GM12878 (cell line): ENCODE measurements around the gene PHOX2A. TPM values are rescaled to one million over a fixed set of nuclear protein-coding genes. Genes with fewer than 3 reads are reported as not detected.

Source experiments
- ATAC-seq: fragments of 200-7000 bp; cut with Tn5 transposase; 3 replicates; pipeline ENCODE4 v1.9.1; 2020; ENCODE audit warnings: mild to moderate bottlenecking, moderate library complexity
- BruUV-seq: library from RNA; stranded (reverse); fragments of 400-500 nt; replicated peaks from 2 replicates; lab custom pipeline; 2021; lab: Mats Ljungman, UMichigan
- CTCF ChIA-PET: fragments of 300-600 bp; sonication (Branson Sonifier 250); formaldehyde crosslinking; extraction: SDS; loops from one replicate; lab custom pipeline; 2021; ENCODE audit warnings: inconsistent platforms; lab: Yijun Ruan, JAX
- POLR2A ChIA-PET: fragments of 350-600 bp; formaldehyde crosslinking; extraction: SDS; loops from one replicate; lab custom pipeline; 2021; ENCODE audit warnings: inconsistent platforms; lab: Charles Lee
- RAD21 ChIA-PET: fragments of 300-600 bp; sonication (Branson Sonifier 250); formaldehyde crosslinking; loops from one replicate; lab custom pipeline; 2023; ENCODE audit warnings: antibody characterized with exemption; ENCODE audit not compliant: unreplicated experiment; lab: Charles Lee
- SMC1A ChIA-PET: fragments of 300-600 bp; sonication (Branson Sonifier 250); formaldehyde crosslinking; loops from one replicate; lab custom pipeline; 2023; ENCODE audit not compliant: unreplicated experiment, uncharacterized antibody; lab: Charles Lee
- DNase-seq: peaks from one replicate; pipeline ENCODE4 v3.0.0-alpha.2; 2011; ENCODE audit warnings: low read depth, low spot score
- FAIRE-seq: peaks from 3 replicates; lab custom pipeline; 2011; peaks lifted over from hg19 to GRCh38; lab: Jason Lieb, UNC
- H2AFZ ChIP-seq: 2 replicates; pipeline ENCODE4 v1.6.0; 2011; ENCODE audit warnings: low read depth, low read length, control low read depth; ENCODE audit not compliant: control insufficient read depth
- H3K27ac ChIP-seq: 2 replicates; pipeline ENCODE4 v1.5.1; 2011; ENCODE audit warnings: control low read depth; ENCODE audit not compliant: control insufficient read depth, insufficient read depth
- H3K27me3 ChIP-seq, 2 experiments: replicated peaks in 1 of 2; 2 replicates each; pipeline versions ENCODE4 v1.6.0 to v1.6.1; 2011; ENCODE audit warnings: low read length in 1 of 2; ENCODE audit not compliant: control insufficient read depth in 2 of 2, insufficient read depth in 2 of 2
- H3K36me3 ChIP-seq, 2 experiments: 2 replicates each; pipeline ENCODE4 v1.5.1; 2011; ENCODE audit warnings: low read length in 1 of 2; ENCODE audit not compliant: control insufficient read depth in 2 of 2, insufficient read depth in 2 of 2
- H3K4me1 ChIP-seq: 2 replicates; pipeline ENCODE4 v1.6.1; 2011; ENCODE audit warnings: mild to moderate bottlenecking, low read length, moderate library complexity, mixed read lengths; ENCODE audit not compliant: control insufficient read depth, insufficient read depth
- H3K4me2 ChIP-seq: 2 replicates; pipeline ENCODE4 v1.6.0; 2011; ENCODE audit warnings: control low read depth; ENCODE audit not compliant: control insufficient read depth, insufficient read depth
- H3K4me3 ChIP-seq: fragments of 200-600 bp; sonication (generic); 2 replicates; pipeline ENCODE4 v1.5.1; 2016
- H3K79me2 ChIP-seq: 2 replicates; pipeline ENCODE4 v1.6.0; 2011; ENCODE audit warnings: low read length; ENCODE audit not compliant: control insufficient read depth, insufficient read depth
- H3K9ac ChIP-seq: 2 replicates; pipeline ENCODE4 v1.8.0; 2011; ENCODE audit warnings: low read length, control low read depth, mixed read lengths; ENCODE audit not compliant: control insufficient read depth, insufficient read depth
- H3K9me3 ChIP-seq: replicated peaks from 3 replicates; pipeline ENCODE4 v1.5.1; 2011; ENCODE audit warnings: mild to moderate bottlenecking, low read length; ENCODE audit not compliant: control insufficient read depth, insufficient read depth
- H4K20me1 ChIP-seq: 2 replicates; pipeline ENCODE4 v1.6.0; 2011; ENCODE audit not compliant: control insufficient read depth, insufficient read depth
- BACH1 ChIP-seq: fragments of 450-650 bp; IDR thresholded peaks from 2 replicates; pipeline ENCODE4 v1.6.1; 2017; ENCODE audit warnings: mild to moderate bottlenecking, borderline replicate concordance
- CHD1 ChIP-seq: IDR thresholded peaks from 2 replicates; pipeline ENCODE4 v1.6.1; 2012; ENCODE audit warnings: low read depth, low read length, improper control_type of control experiment
- NR2F1 ChIP-seq: fragments of 450-650 bp; conservative IDR thresholded peaks from 2 replicates; pipeline ENCODE4 v1.6.1; 2017; ENCODE audit warnings: mild to moderate bottlenecking
- PAX5 ChIP-seq: IDR thresholded peaks from 2 replicates; pipeline ENCODE4 v1.6.1; 2011; ENCODE audit warnings: low read depth, low read length, borderline replicate concordance
- RBBP5 ChIP-seq: fragments of 200-600 bp; sonication (generic); conservative IDR thresholded peaks from 2 replicates; pipeline ENCODE4 v1.6.1; 2016
- RFX5 ChIP-seq: IDR thresholded peaks from 2 replicates; pipeline ENCODE4 v1.6.1; 2011; ENCODE audit warnings: low read depth, low read length, improper control_type of control experiment
- SIN3A ChIP-seq: IDR thresholded peaks from 2 replicates; pipeline ENCODE4 v1.6.1; 2012; ENCODE audit warnings: low read depth, low read length, improper control_type of control experiment
- TAF1 ChIP-seq: IDR thresholded peaks from 2 replicates; pipeline ENCODE4 v1.6.1; 2011; ENCODE audit warnings: mild to moderate bottlenecking, low read depth, low read length, borderline replicate concordance
- YY1 ChIP-seq: IDR thresholded peaks from 2 replicates; pipeline ENCODE4 v1.6.1; 2011; ENCODE audit warnings: low read depth, mild to moderate bottlenecking, low read length
- ZNF217 ChIP-seq: fragments of 450-650 bp; IDR thresholded peaks from 2 replicates; pipeline ENCODE4 v1.6.1; 2017; ENCODE audit warnings: antibody characterized with exemption, mild to moderate bottlenecking
- ZNF384 ChIP-seq: IDR thresholded peaks from 2 replicates; pipeline ENCODE4 v1.6.1; 2012; ENCODE audit warnings: low read depth, mild to moderate bottlenecking, low read length, improper control_type of control experiment, borderline replicate concordance
- WGBS: methylation state at CpG from one replicate; pipeline ENCODE4 v1.1.6; 2016; ENCODE audit warnings: low lambda C conversion rate; ENCODE audit not compliant: insufficient replicate concordance, insufficient coverage; ENCODE audit errors: missing lambda C conversion rate; 5-methylcytosine and 5-hydroxymethylcytosine counted together
- in situ Hi-C: fragments of 300-500 bp; cut with MboI; formaldehyde crosslinking; loops from 9 replicates; pipeline ENCODE4 v1.14.3; 2018; ENCODE audit warnings: mixed read lengths
- intact Hi-C: fragments of 100-400 bp; cut with micrococcal nuclease; formaldehyde crosslinking; loops from one replicate; pipeline ENCODE4 v1.14.2; 2022; ENCODE audit not compliant: unreplicated experiment
- polyA plus RNA-seq, 11 experiments: library from polyadenylated mRNA; depleted of rRNA in 4 of 11; unstranded in 6 of 11; stranded (reverse) in 5 of 11; fragments of >200 nt; fragmentation: Nextera tagmentation in 4 of 11; fragmentation: Illumina TruSeq in 1 of 11; extraction: Ambion mirVana in 4 of 11; extraction: Trizol in 1 of 11; gene quantifications; 1 replicate in 1 of 11; 2 replicates in 10 of 11; pipeline versions ENCODE4 v1.2.1 to v1.2.3, GENCODE V29; 2011 to 2016; ENCODE audit warnings: inconsistent platforms in 2 of 11, missing spikeins in 2 of 11, low read depth in 1 of 11
- total RNA-seq, 4 experiments: library from RNA; depleted of rRNA in 3 of 4; stranded (reverse); fragments of >200 nt in 3 of 4; fragmentation: Illumina TruSeq in 1 of 4; extraction: Trizol in 1 of 4; gene quantifications; 2 replicates each; pipeline versions ENCODE4 v1.2.1 to v1.2.3, GENCODE V29; 2013 to 2021
- TF ChIP-seq, protein P1 (sequence below): fragments of 450-650 bp; conservative IDR thresholded peaks from 2 replicates; pipeline ENCODE4 v1.6.1; 2017; ENCODE audit warnings: mild to moderate bottlenecking, moderate library complexity
- TF ChIP-seq, protein P2 (sequence below): fragments of 450-650 bp; formaldehyde crosslinking; IDR thresholded peaks from 2 replicates; pipeline ENCODE4 v1.5.0; 2022; ENCODE audit warnings: mild to moderate bottlenecking, missing genetic modification characterization
- TF ChIP-seq, protein P3 (sequence below): fragments of 450-650 bp; IDR thresholded peaks from 2 replicates; pipeline ENCODE4 v1.6.1; 2017; ENCODE audit warnings: mild to moderate bottlenecking, moderate library complexity

The PHOX2A gene
- total and polyA plus RNA-seq, 10 of the 15 experiments (the other 5 are each of a cell fraction or from before 2014, with no cell fraction given) = not detected

DNA sequence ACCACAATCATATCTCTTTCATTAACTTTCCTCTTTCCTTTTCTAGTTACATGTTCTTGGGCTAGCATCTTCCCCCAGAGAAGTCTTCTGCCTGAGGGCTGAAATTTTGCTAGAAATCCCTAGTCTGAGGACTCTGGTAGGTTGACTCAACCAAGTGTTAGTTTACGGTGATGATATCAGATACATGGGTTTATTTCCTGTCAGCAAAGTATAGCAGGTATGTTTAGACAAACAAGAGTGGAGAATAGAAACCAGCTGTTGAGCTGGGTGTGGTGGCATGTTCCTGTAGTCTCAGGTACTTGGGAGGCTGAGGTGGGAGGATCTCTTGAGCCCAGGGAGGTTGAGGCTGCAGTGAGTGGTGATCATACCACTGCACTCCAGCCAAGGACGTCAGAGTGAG lies 40.8 kb downstream of the PHOX2A start (continued):
- TF ChIP-seq, protein P1, sequence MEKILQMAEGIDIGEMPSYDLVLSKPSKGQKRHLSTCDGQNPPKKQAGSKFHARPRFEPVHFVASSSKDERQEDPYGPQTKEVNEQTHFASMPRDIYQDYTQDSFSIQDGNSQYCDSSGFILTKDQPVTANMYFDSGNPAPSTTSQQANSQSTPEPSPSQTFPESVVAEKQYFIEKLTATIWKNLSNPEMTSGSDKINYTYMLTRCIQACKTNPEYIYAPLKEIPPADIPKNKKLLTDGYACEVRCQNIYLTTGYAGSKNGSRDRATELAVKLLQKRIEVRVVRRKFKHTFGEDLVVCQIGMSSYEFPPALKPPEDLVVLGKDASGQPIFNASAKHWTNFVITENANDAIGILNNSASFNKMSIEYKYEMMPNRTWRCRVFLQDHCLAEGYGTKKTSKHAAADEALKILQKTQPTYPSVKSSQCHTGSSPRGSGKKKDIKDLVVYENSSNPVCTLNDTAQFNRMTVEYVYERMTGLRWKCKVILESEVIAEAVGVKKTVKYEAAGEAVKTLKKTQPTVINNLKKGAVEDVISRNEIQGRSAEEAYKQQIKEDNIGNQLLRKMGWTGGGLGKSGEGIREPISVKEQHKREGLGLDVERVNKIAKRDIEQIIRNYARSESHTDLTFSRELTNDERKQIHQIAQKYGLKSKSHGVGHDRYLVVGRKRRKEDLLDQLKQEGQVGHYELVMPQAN = no peak
- no peak for TF ChIP-seq ZNF217
- TF ChIP-seq NR2F1 = no peak

DNA sequence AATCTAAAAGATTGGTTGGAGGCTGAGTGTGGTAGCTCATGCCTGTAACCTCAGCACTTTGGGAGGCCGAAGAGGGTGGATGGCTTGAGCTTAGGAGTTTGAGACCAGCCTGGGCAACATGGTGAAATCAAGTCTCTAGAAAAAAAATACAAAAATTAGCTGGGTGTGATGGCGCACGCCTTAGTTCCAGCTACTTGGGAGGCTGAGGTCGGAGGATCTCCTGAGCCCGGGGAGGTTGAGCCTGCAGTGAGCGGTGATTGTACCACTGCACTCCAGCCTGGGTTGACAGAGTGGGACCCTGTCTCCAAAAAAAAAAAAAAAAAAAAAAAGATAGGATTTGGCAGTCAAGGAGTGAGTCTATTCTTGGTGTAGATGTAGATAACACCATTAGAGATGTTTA lies 41.4 kb downstream of the PHOX2A start:
- FAIRE-seq = no peak
- no TSS peak for BruUV-seq
- 78% methylated on average over 4 of the region's 6 CpGs for WGBS
- ATAC-seq = no peak
- H3K36me3 ChIP-seq = no peaks in the 10 kb centered on the region
- no peaks in the 10 kb centered on the region for H4K20me1 ChIP-seq
- ChIA-PET POLR2A (no interaction called here), CTCF (no interaction called here), SMC1A (no interaction called here), RAD21 (interaction anchor here (0.7 kb wide), 1 partner anchor 227 kb away, joined by 3 read pairs; no protein-coding TSS in a partner anchor)
- no peak overlapping the region for H3K9ac ChIP-seq
- H3K27ac ChIP-seq = no peak overlapping the region
- no peaks in the 10 kb centered on the region for H3K9me3 ChIP-seq
- no peaks in the 10 kb centered on the region for H3K27me3 ChIP-seq
- H2AFZ ChIP-seq = no peak overlapping the region
- no peak overlapping the region for H3K4me2 ChIP-seq
- H3K79me2 ChIP-seq = no peaks in the 10 kb centered on the region
- no peak for DNase-seq
- intact Hi-C loops (no loop called here), in situ Hi-C loops (no loop called here)
- H3K4me1 ChIP-seq = peaks cover 2% of the 10 kb centered on the region; the same call in 1 of the 2 replicates
- H3K4me3 ChIP-seq = no peak overlapping the region
- TF ChIP-seq CHD1 (no peak), RBBP5 (no peak), NR2F1 (no peak), RFX5 (no peak), PAX5 (no peak), YY1 (no peak), ZNF384 (no peak), TAF1 (no peak), BACH1 (no peak), SIN3A (no peak)
- TF ChIP-seq, protein P2, sequence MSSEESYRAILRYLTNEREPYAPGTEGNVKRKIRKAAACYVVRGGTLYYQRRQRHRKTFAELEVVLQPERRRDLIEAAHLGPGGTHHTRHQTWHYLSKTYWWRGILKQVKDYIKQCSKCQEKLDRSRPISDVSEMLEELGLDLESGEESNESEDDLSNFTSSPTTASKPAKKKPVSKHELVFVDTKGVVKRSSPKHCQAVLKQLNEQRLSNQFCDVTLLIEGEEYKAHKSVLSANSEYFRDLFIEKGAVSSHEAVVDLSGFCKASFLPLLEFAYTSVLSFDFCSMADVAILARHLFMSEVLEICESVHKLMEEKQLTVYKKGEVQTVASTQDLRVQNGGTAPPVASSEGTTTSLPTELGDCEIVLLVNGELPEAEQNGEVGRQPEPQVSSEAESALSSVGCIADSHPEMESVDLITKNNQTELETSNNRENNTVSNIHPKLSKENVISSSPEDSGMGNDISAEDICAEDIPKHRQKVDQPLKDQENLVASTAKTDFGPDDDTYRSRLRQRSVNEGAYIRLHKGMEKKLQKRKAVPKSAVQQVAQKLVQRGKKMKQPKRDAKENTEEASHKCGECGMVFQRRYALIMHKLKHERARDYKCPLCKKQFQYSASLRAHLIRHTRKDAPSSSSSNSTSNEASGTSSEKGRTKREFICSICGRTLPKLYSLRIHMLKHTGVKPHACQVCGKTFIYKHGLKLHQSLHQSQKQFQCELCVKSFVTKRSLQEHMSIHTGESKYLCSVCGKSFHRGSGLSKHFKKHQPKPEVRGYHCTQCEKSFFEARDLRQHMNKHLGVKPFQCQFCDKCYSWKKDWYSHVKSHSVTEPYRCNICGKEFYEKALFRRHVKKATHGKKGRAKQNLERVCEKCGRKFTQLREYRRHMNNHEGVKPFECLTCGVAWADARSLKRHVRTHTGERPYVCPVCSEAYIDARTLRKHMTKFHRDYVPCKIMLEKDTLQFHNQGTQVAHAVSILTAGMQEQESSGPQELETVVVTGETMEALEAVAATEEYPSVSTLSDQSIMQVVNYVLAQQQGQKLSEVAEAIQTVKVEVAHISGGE = no peak
- TF ChIP-seq, protein P3, sequence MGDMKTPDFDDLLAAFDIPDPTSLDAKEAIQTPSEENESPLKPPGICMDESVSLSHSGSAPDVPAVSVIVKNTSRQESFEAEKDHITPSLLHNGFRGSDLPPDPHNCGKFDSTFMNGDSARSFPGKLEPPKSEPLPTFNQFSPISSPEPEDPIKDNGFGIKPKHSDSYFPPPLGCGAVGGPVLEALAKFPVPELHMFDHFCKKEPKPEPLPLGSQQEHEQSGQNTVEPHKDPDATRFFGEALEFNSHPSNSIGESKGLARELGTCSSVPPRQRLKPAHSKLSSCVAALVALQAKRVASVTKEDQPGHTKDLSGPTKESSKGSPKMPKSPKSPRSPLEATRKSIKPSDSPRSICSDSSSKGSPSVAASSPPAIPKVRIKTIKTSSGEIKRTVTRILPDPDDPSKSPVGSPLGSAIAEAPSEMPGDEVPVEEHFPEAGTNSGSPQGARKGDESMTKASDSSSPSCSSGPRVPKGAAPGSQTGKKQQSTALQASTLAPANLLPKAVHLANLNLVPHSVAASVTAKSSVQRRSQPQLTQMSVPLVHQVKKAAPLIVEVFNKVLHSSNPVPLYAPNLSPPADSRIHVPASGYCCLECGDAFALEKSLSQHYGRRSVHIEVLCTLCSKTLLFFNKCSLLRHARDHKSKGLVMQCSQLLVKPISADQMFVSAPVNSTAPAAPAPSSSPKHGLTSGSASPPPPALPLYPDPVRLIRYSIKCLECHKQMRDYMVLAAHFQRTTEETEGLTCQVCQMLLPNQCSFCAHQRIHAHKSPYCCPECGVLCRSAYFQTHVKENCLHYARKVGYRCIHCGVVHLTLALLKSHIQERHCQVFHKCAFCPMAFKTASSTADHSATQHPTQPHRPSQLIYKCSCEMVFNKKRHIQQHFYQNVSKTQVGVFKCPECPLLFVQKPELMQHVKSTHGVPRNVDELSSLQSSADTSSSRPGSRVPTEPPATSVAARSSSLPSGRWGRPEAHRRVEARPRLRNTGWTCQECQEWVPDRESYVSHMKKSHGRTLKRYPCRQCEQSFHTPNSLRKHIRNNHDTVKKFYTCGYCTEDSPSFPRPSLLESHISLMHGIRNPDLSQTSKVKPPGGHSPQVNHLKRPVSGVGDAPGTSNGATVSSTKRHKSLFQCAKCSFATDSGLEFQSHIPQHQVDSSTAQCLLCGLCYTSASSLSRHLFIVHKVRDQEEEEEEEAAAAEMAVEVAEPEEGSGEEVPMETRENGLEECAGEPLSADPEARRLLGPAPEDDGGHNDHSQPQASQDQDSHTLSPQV = no peak
